ENCODE results near the gene TAS2R8.

The TAS2R8 gene

DNA sequence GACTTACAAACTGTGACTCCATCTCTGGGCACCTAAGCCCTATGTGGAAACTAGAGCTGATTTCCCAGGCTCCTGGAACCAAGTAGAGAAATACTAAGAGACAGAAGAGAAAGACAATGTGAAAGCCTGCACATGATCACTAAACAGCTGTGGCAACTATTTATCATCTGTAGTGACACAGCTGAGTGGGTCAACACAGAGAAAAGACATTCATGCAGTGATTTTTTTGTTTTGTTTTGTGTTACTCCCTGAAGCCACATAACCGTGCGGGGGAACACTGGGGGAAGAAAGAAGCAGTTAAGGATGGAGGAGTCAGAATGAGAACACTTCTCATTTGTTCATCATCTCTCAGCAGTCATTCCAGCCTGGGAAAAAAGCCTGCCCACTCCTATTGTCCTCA lies 40.7 kb upstream of the TAS2R8 start:
- Histone ChIP-seq H3K36me3 (ENCODE audit: control insufficient read depth, insufficient read depth, low read length) (no peaks in the 10 kb centered on the region), H3K4me3 (replicated peaks; ENCODE audit: low read depth, low read length) (no peak overlapping the region), H3K27me3 (replicated peaks; ENCODE audit: control insufficient read depth, insufficient read depth, low read length) (no peaks in the 10 kb centered on the region)
- TF ChIP-seq, protein P1, sequence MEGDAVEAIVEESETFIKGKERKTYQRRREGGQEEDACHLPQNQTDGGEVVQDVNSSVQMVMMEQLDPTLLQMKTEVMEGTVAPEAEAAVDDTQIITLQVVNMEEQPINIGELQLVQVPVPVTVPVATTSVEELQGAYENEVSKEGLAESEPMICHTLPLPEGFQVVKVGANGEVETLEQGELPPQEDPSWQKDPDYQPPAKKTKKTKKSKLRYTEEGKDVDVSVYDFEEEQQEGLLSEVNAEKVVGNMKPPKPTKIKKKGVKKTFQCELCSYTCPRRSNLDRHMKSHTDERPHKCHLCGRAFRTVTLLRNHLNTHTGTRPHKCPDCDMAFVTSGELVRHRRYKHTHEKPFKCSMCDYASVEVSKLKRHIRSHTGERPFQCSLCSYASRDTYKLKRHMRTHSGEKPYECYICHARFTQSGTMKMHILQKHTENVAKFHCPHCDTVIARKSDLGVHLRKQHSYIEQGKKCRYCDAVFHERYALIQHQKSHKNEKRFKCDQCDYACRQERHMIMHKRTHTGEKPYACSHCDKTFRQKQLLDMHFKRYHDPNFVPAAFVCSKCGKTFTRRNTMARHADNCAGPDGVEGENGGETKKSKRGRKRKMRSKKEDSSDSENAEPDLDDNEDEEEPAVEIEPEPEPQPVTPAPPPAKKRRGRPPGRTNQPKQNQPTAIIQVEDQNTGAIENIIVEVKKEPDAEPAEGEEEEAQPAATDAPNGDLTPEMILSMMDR (IDR thresholded peaks at IDR 0.05; ENCODE audit: insufficient read depth, low read length, poor library complexity, severe bottlenecking), result no peak
- DNase-seq (ENCODE audit: extremely low read depth, insufficient read length), result no peak

DNA sequence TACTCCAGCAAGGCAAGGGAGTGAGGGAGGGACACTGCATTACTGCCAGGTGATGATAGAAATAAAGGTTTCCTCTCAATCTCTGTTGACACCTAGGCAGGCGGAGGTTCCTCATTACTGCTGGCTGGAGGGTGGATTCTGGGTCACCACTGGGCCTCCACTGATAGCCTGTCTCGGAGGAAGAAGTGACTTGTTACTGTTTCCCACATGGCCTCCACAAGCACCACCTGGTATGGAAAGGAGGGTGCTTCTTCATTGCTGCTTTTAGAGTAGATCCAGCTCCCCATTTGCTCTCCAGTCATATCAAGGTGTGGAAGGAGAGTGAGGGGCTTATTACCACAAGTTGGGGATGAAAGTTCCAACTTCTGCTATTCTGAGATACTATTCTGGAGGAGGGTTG lies 35.8 kb upstream of the TAS2R8 start:
- H3K4me3 ChIP-seq (replicated peaks; ENCODE audit: low read depth, low read length), result no peak overlapping the region
- no peaks in the 10 kb centered on the region for H3K36me3 ChIP-seq (ENCODE audit: control insufficient read depth, insufficient read depth, low read length)
- TF ChIP-seq, protein P1 (IDR thresholded peaks at IDR 0.05; ENCODE audit: insufficient read depth, low read length, poor library complexity, severe bottlenecking), result no peak
- no peaks in the 10 kb centered on the region for H3K27me3 ChIP-seq (replicated peaks; ENCODE audit: control insufficient read depth, insufficient read depth, low read length)
- no peak for DNase-seq (ENCODE audit: extremely low read depth, insufficient read length)

DNA sequence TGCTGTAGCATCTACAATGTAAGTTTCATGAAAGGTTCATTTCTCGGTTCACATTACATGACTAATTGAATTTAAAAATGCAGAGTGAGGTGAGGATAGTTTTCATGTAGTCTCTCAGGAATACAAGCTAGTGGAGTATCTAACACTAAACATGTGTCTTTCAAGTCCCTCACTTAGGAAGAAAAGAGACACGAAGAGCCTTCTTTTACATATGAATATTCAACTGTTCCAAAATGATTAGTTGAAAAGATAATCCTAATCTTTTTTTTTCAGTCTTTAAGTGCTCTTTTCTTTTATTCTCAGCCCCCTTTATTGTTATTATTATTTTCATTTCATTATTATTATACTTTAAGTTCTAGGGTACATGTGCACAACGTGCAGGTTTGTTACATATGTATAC lies 31.4 kb upstream of the TAS2R8 start:
- DNase-seq (ENCODE audit: extremely low read depth, insufficient read length), result no peak
- no peak overlapping the region for H3K4me3 ChIP-seq (replicated peaks; ENCODE audit: low read depth, low read length)
- no peaks in the 10 kb centered on the region for H3K27me3 ChIP-seq (replicated peaks; ENCODE audit: control insufficient read depth, insufficient read depth, low read length)
- TF ChIP-seq, protein P1 (IDR thresholded peaks at IDR 0.05; ENCODE audit: insufficient read depth, low read length, poor library complexity, severe bottlenecking), result no peak
- H3K36me3 ChIP-seq (ENCODE audit: control insufficient read depth, insufficient read depth, low read length), result no peaks in the 10 kb centered on the region

DNA sequence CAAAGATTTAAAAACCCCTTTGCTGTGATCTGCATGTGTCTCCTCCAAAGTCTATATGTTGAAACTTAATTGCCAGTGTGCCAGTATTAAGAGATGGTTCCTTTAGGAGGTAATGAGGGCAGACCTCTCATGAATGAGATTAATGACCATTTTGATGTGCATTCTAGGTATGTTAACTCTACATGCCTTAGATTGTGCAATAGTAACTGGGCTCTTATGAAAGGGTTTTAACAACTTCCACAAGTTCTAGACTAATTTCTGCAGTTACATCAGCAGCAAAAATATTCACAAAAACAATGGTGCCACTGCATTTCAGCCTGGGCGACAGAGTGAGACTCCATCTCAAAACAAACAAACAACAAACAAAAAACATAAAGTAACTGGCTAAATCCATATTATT lies 22.9 kb upstream of the TAS2R8 start:
- no peaks in the 10 kb centered on the region for H3K27me3 ChIP-seq (replicated peaks; ENCODE audit: control insufficient read depth, insufficient read depth, low read length)
- TF ChIP-seq, protein P1 (IDR thresholded peaks at IDR 0.05; ENCODE audit: insufficient read depth, low read length, poor library complexity, severe bottlenecking), result no peak
- DNase-seq (ENCODE audit: extremely low read depth, insufficient read length), result no peak

DNA sequence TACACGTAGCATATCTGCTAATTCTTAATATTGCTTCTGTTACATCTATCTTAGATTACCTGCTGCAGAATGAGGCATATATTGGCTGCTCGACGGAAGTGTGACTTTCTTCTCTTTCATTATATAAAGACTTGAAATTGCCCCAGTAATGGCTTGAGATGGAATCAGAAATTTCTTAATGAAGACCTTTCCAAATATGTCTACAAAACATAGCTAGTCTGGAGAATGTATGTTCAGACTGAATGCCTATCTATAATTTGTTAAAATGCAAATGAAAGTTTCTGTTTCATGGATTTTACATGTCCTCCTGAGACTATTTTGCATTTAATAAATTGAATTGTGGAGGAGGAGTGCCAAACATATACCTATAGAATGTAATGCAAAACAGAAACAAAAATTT lies 19.2 kb upstream of the TAS2R8 start, which contains the start of gene TAS2R10:
Gene TAS2R10 (minus strand): TSS at position 101 of the 400 bp plus-strand sequence. CDS start 89 bp downstream, at position 12.
- DNase-seq (ENCODE audit: extremely low read depth, insufficient read length), result no peak
- Histone ChIP-seq H3K36me3 (ENCODE audit: control insufficient read depth, insufficient read depth, low read length) (no peaks in the 10 kb centered on the region), H3K4me3 (replicated peaks; ENCODE audit: low read depth, low read length) (no peak within 1 kb of the TSS), H3K27me3 (replicated peaks; ENCODE audit: control insufficient read depth, insufficient read depth, low read length) (no peaks in the 10 kb centered on the region)
- TF ChIP-seq, protein P1 (IDR thresholded peaks at IDR 0.05; ENCODE audit: insufficient read depth, low read length, poor library complexity, severe bottlenecking), result no peak

More for the DNA sequence above, 22.9 kb upstream of the TAS2R8 start:
- H3K36me3 ChIP-seq (ENCODE audit: control insufficient read depth, insufficient read depth, low read length), result no peaks in the 10 kb centered on the region
- no peak overlapping the region for H3K4me3 ChIP-seq (replicated peaks; ENCODE audit: low read depth, low read length)

DNA sequence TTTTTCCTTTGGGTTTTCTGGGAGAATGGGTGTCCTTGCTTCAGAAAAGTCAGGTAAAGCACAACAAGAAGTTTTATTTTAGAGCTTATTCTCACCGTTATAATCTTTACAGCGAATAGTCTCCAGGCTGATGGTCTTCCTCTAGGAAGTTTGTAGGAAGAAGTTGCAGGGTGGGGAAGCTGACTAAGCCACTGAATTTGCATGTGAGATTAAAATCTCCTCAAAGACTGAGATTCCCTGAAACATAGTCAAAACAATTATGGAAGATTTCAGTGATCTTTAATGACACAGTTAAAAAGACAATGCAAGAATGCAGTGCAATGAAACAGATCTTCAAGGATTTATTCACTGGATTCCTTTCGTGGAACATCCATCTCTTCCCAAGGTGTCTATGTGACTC lies 17.9 kb upstream of the TAS2R8 start:
- no peaks in the 10 kb centered on the region for H3K27me3 ChIP-seq (replicated peaks; ENCODE audit: control insufficient read depth, insufficient read depth, low read length)
- TF ChIP-seq, protein P1 (IDR thresholded peaks at IDR 0.05; ENCODE audit: insufficient read depth, low read length, poor library complexity, severe bottlenecking), result no peak
- DNase-seq (ENCODE audit: extremely low read depth, insufficient read length), result no peak
- H3K4me3 ChIP-seq (replicated peaks; ENCODE audit: low read depth, low read length), result no peak overlapping the region
- H3K36me3 ChIP-seq (ENCODE audit: control insufficient read depth, insufficient read depth, low read length), result no peaks in the 10 kb centered on the region
